Keratinocyte (primary cell): ENCODE results near the gene CLK4.

ENCODE experiments used
- CTCF ChIP-seq, 3 experiments: IDR thresholded peaks in 1 of 3; conservative IDR thresholded peaks in 1 of 3; optimal IDR thresholded peaks in 1 of 3; 2 replicates in 2 of 3; 3 replicates in 1 of 3; pipeline versions ENCODE3 to v1.5.1; 2011; ENCODE audit warnings: low read length in 3 of 3, mild to moderate bottlenecking in 3 of 3, moderate library complexity in 2 of 3, control low read depth in 1 of 3, inconsistent platforms in 1 of 3; ENCODE audit not compliant: insufficient read depth in 2 of 3; ENCODE audit errors: extremely low read depth in 1 of 3
- EZH2 ChIP-seq: IDR thresholded peaks from one replicate; pipeline ENCODE4 v1.6.1; 2012; ENCODE audit warnings: inconsistent platforms, mild to moderate bottlenecking, low read length, moderate library complexity

- TF ChIP-seq CTCF (optimal IDR thresholded peaks at IDR 0.05 in 1 of 3, IDR thresholded peaks at IDR 0.05 in 1 of 3, conservative IDR thresholded peaks at IDR 0.05 in 1 of 3; ENCODE audit: extremely low read depth in 1 of 3, insufficient read depth in 2 of 3, low read length in 3 of 3) (no peak), EZH2 (no peak)
Measured at GRCh38 chr5:178605788-178606187, 21.1 kb downstream of the CLK4 start.
